GM10266 (cell line): ENCODE results near the gene TSHZ2.

ENCODE experiments used
- DNase-seq: peaks from one replicate; pipeline ENCODE4 v3.0.0; 2012; ENCODE audit errors: extremely low spot score
- CTCF ChIP-seq: IDR thresholded peaks from 2 replicates; pipeline ENCODE4 v1.5.1; 2012; ENCODE audit warnings: mild to moderate bottlenecking, low read depth; ENCODE audit not compliant: control insufficient read depth, insufficient read depth; ENCODE audit errors: missing control alignments

Gene TSHZ2

GRCh38 chr20:53036992-53037391 is 64.8 kb downstream of the TSHZ2 start:
- no peak for TF ChIP-seq CTCF
- DNase-seq = no peak

GRCh38 chr20:53037621-53038020 is 65.5 kb downstream of the TSHZ2 start:
- DNase-seq = no peak
- no peak for TF ChIP-seq CTCF

- DNase-seq = no peak
- TF ChIP-seq CTCF = no peak
These were observed 66.1 kb downstream of the TSHZ2 start for GRCh38 chr20:53038299-53038698.

- TF ChIP-seq CTCF = no peak
- DNase-seq = no peak
These were observed 68.8 kb downstream of the TSHZ2 start for GRCh38 chr20:53040693-53041589.

- no peak for TF ChIP-seq CTCF
These were observed 70.4 kb downstream of the TSHZ2 start for GRCh38 chr20:53042521-53042920.

GRCh38 chr20:53044296-53044695 is 72.1 kb downstream of the TSHZ2 start:
- no peak for DNase-seq

More at GRCh38 chr20:53042521-53042920, 70.4 kb downstream of the TSHZ2 start:
- DNase-seq = no peak

More at GRCh38 chr20:53044296-53044695, 72.1 kb downstream of the TSHZ2 start:
- TF ChIP-seq CTCF = no peak
